HepG2 (cell line): ENCODE data around the gene DIP2C. TPM values are rescaled to one million over a fixed set of nuclear protein-coding genes. Genes with fewer than 3 reads are reported as not detected.

Experiments used
- CEBPG ChIP-seq: IDR thresholded peaks from 2 replicates; pipeline ENCODE4 v1.6.1; 2016
- GTF3A ChIP-seq: sonication (generic); formaldehyde crosslinking; conservative IDR thresholded peaks from 2 replicates; pipeline ENCODE4 v1.4.0; 2020; ENCODE audit warnings: mild to moderate bottlenecking, missing genetic modification reagents
- GZF1 ChIP-seq: sonication (generic); formaldehyde crosslinking; IDR thresholded peaks from 2 replicates; pipeline ENCODE4 v1.5.1; 2020; ENCODE audit warnings: mild to moderate bottlenecking, missing genetic modification reagents
- HOXA3 ChIP-seq: sonication (generic); formaldehyde crosslinking; IDR thresholded peaks from 2 replicates; pipeline ENCODE4 v1.5.0; 2020; ENCODE audit warnings: missing genetic modification reagents
- MBNL3 ChIP-seq: fragments of 250-450 bp; sonication (Bioruptor Pico); conservative IDR thresholded peaks from 2 replicates; pipeline ENCODE4 v1.8.0; 2022; ENCODE audit warnings: mild to moderate bottlenecking, inconsistent platforms
- MTA1 ChIP-seq: sonication (generic); formaldehyde crosslinking; IDR thresholded peaks from 2 replicates; pipeline ENCODE4 v1.4.0; 2020; ENCODE audit warnings: missing genetic modification reagents, mild to moderate bottlenecking, borderline replicate concordance
- NBN ChIP-seq: fragments of 450-650 bp; conservative IDR thresholded peaks from 2 replicates; pipeline ENCODE4 v1.6.1; 2017
- NCOR1 ChIP-seq: fragments of 200-600 bp; sonication (generic); IDR thresholded peaks from 2 replicates; pipeline ENCODE4 v1.7.0; 2017; ENCODE audit warnings: antibody characterized with exemption, low read length, borderline replicate concordance
- NFYB ChIP-seq: sonication (generic); formaldehyde crosslinking; IDR thresholded peaks from 2 replicates; pipeline ENCODE4 v1.4.0; 2020; ENCODE audit warnings: missing genetic modification reagents
- PAF1 ChIP-seq: IDR thresholded peaks from 2 replicates; pipeline ENCODE4 v1.6.1; 2016; ENCODE audit warnings: missing genetic modification reagents, missing compliant biosample characterization
- SRY ChIP-seq: sonication (generic); formaldehyde crosslinking; IDR thresholded peaks from 2 replicates; pipeline ENCODE4 v1.8.0; 2022; ENCODE audit warnings: mild to moderate bottlenecking, missing genetic modification reagents
- YEATS4 ChIP-seq: sonication (generic); formaldehyde crosslinking; IDR thresholded peaks from 2 replicates; pipeline ENCODE4 v1.4.0; 2020; ENCODE audit warnings: missing genetic modification reagents, borderline replicate concordance
- ZNF337 ChIP-seq: sonication (generic); formaldehyde crosslinking; IDR thresholded peaks from 2 replicates; pipeline ENCODE4 v1.5.1; 2020; ENCODE audit warnings: missing genetic modification reagents, low read depth, mild to moderate bottlenecking, borderline replicate concordance
- ZNF746 ChIP-seq: sonication (generic); formaldehyde crosslinking; IDR thresholded peaks from 2 replicates; pipeline ENCODE4 v1.8.0; 2022; ENCODE audit warnings: mild to moderate bottlenecking, missing genetic modification reagents
- polyA plus RNA-seq, 8 experiments: library from polyadenylated mRNA; depleted of rRNA in 3 of 8; stranded (reverse) in 7 of 8; unstranded in 1 of 8; fragments of >200 nt; fragmentation: Illumina TruSeq in 4 of 8; extraction: Trizol in 4 of 8; gene quantifications; 2 replicates each; pipeline versions ENCODE4 v1.2.1 to v1.2.3, GENCODE V29; 2011 to 2016; ENCODE audit warnings: low read depth in 4 of 8, missing spikeins in 1 of 8, mixed read lengths in 1 of 8; ENCODE audit not compliant: insufficient read depth in 1 of 8
- total RNA-seq, 5 experiments: library from RNA; depleted of rRNA; stranded (reverse); fragments of >200 nt; fragmentation: Illumina TruSeq; extraction: Trizol; gene quantifications; 2 replicates each; pipeline ENCODE4 v1.2.3, GENCODE V29; 2016; ENCODE audit warnings: low read depth in 1 of 5
- TF ChIP-seq, protein P1 (sequence below): IDR thresholded peaks from 2 replicates; pipeline ENCODE4 v1.6.1; 2018; ENCODE audit warnings: missing genetic modification reagents
- TF ChIP-seq, protein P2 (sequence below): sonication (generic); formaldehyde crosslinking; IDR thresholded peaks from 2 replicates; pipeline ENCODE4 v1.8.0; 2022; ENCODE audit warnings: mild to moderate bottlenecking, missing genetic modification reagents, moderate library complexity
- TF ChIP-seq, protein P3 (sequence below): sonication (generic); formaldehyde crosslinking; IDR thresholded peaks from 2 replicates; pipeline ENCODE4 v1.4.0; 2020; ENCODE audit warnings: mild to moderate bottlenecking, low read depth, missing genetic modification reagents
- TF ChIP-seq, protein P4 (sequence below): sonication (generic); formaldehyde crosslinking; IDR thresholded peaks from 2 replicates; pipeline ENCODE4 v1.4.0; 2020; ENCODE audit warnings: missing genetic modification reagents
- TF ChIP-seq, protein P5 (sequence below): IDR thresholded peaks from 2 replicates; pipeline ENCODE4 v1.6.1; 2012; ENCODE audit warnings: inconsistent platforms
- TF ChIP-seq, protein P6 (sequence below): sonication (generic); formaldehyde crosslinking; IDR thresholded peaks from 2 replicates; pipeline ENCODE4 v1.8.0; 2022; ENCODE audit warnings: mild to moderate bottlenecking, missing genetic modification reagents; ENCODE audit not compliant: insufficient replicate concordance

Gene DIP2C
- total and polyA plus RNA-seq, 2 of the 13 experiments (the other 11 are each of a cell fraction or from before 2014, with no cell fraction given): 2.2 to 2.7 TPM

DNA sequence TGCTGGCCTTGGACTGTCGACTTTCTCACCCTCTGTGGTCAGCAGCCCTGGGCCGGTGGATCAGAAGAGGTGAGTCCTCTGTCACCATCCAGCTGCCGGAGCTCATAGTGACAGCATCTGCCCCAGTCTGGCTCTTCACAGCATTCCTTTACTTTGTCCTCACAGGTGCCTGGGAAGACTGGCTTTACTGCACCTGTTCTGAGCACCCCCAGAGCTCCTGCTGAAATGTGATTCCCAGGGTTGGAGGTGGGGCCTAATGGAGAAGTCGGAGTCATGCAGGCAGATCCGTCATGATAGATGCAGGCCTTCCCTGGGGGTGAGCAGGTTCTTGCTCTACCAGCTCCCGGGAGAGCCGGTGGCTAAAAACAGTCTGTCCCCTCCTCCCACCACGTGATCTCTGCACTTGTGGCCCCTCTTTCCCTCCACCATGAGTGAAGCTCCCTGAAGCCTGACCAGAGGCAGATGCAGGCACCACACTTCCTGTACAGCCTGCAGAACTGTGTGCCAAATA is 382.7 kb downstream of the DIP2C start (continued):
- TF ChIP-seq, protein P1, sequence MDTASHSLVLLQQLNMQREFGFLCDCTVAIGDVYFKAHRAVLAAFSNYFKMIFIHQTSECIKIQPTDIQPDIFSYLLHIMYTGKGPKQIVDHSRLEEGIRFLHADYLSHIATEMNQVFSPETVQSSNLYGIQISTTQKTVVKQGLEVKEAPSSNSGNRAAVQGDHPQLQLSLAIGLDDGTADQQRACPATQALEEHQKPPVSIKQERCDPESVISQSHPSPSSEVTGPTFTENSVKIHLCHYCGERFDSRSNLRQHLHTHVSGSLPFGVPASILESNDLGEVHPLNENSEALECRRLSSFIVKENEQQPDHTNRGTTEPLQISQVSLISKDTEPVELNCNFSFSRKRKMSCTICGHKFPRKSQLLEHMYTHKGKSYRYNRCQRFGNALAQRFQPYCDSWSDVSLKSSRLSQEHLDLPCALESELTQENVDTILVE (CRISPR knock-in tag): no peak
- TF ChIP-seq, protein P2, sequence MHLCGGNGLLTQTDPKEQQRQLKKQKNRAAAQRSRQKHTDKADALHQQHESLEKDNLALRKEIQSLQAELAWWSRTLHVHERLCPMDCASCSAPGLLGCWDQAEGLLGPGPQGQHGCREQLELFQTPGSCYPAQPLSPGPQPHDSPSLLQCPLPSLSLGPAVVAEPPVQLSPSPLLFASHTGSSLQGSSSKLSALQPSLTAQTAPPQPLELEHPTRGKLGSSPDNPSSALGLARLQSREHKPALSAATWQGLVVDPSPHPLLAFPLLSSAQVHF (CRISPR knock-in tag): no peak
- TF ChIP-seq GZF1 (no peak), ZNF337 (CRISPR knock-in tag) (no peak), GTF3A (CRISPR knock-in tag) (no peak), HOXA3 (CRISPR knock-in tag) (peak; percentile 25; the same call in 1 of the 2 replicates), YEATS4 (CRISPR knock-in tag) (no peak), MTA1 (CRISPR knock-in tag) (peak; percentile 23; the same call in 1 of the 2 replicates), SRY (no peak), NFYB (CRISPR knock-in tag) (no peak), MBNL3 (no peak), NCOR1 (peak; percentile 52; the same call in 1 of the 2 replicates), ZNF746 (CRISPR knock-in tag) (no peak), NBN (no peak), CEBPG (no peak), PAF1 (CRISPR knock-in tag) (no peak)
- TF ChIP-seq, protein P3, sequence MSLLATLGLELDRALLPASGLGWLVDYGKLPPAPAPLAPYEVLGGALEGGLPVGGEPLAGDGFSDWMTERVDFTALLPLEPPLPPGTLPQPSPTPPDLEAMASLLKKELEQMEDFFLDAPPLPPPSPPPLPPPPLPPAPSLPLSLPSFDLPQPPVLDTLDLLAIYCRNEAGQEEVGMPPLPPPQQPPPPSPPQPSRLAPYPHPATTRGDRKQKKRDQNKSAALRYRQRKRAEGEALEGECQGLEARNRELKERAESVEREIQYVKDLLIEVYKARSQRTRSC: no peak
- TF ChIP-seq, protein P4, sequence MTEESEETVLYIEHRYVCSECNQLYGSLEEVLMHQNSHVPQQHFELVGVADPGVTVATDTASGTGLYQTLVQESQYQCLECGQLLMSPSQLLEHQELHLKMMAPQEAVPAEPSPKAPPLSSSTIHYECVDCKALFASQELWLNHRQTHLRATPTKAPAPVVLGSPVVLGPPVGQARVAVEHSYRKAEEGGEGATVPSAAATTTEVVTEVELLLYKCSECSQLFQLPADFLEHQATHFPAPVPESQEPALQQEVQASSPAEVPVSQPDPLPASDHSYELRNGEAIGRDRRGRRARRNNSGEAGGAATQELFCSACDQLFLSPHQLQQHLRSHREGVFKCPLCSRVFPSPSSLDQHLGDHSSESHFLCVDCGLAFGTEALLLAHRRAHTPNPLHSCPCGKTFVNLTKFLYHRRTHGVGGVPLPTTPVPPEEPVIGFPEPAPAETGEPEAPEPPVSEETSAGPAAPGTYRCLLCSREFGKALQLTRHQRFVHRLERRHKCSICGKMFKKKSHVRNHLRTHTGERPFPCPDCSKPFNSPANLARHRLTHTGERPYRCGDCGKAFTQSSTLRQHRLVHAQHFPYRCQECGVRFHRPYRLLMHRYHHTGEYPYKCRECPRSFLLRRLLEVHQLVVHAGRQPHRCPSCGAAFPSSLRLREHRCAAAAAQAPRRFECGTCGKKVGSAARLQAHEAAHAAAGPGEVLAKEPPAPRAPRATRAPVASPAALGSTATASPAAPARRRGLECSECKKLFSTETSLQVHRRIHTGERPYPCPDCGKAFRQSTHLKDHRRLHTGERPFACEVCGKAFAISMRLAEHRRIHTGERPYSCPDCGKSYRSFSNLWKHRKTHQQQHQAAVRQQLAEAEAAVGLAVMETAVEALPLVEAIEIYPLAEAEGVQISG (CRISPR knock-in tag): 0 out of 2 replicates have a peak, but pooled peaks have one; percentile 8
- TF ChIP-seq, protein P5, sequence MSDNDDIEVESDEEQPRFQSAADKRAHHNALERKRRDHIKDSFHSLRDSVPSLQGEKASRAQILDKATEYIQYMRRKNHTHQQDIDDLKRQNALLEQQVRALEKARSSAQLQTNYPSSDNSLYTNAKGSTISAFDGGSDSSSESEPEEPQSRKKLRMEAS: no peak
- TF ChIP-seq, protein P6, sequence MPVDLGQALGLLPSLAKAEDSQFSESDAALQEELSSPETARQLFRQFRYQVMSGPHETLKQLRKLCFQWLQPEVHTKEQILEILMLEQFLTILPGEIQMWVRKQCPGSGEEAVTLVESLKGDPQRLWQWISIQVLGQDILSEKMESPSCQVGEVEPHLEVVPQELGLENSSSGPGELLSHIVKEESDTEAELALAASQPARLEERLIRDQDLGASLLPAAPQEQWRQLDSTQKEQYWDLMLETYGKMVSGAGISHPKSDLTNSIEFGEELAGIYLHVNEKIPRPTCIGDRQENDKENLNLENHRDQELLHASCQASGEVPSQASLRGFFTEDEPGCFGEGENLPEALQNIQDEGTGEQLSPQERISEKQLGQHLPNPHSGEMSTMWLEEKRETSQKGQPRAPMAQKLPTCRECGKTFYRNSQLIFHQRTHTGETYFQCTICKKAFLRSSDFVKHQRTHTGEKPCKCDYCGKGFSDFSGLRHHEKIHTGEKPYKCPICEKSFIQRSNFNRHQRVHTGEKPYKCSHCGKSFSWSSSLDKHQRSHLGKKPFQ: no peak
